ENCODE measurements around the gene FGF1. TPM values are rescaled to one million over a fixed set of nuclear protein-coding genes. Genes with fewer than 3 reads are reported as not detected.

Gene FGF1
- total and polyA plus RNA-seq, 11 donors: 8.7 to 74.7 (median 49.0) TPM

DNA sequence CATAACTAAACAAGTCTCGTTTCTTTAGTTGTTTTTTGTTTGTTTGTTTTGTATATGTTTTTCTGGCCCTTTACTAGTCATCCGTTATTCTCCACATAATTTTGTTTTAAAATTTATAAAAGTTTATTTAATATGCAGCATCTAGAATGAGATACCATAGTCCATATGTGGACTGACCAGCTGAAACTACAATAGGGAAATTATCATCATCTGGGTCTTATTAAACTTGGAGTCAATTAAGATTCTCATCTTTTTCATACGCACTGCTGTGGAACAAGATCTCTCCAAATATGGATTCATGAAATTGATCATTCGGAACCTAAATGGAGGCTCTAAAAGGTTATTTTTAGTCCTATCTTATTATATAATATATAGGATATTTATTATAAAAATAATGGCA, 99.3 kb downstream of the FGF1 start:
- TF ChIP-seq, protein P1, sequence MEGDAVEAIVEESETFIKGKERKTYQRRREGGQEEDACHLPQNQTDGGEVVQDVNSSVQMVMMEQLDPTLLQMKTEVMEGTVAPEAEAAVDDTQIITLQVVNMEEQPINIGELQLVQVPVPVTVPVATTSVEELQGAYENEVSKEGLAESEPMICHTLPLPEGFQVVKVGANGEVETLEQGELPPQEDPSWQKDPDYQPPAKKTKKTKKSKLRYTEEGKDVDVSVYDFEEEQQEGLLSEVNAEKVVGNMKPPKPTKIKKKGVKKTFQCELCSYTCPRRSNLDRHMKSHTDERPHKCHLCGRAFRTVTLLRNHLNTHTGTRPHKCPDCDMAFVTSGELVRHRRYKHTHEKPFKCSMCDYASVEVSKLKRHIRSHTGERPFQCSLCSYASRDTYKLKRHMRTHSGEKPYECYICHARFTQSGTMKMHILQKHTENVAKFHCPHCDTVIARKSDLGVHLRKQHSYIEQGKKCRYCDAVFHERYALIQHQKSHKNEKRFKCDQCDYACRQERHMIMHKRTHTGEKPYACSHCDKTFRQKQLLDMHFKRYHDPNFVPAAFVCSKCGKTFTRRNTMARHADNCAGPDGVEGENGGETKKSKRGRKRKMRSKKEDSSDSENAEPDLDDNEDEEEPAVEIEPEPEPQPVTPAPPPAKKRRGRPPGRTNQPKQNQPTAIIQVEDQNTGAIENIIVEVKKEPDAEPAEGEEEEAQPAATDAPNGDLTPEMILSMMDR (IDR thresholded peaks at IDR 0.05): no peak
- no peak for TF ChIP-seq POLR2A (IDR thresholded peaks at IDR 0.05)
- H3K4me1 ChIP-seq: peaks cover 0 to 6% (median 0%) of the 10 kb centered on the region in 12 donors
- 90 to 94% (median 91%) methylated on average over 4 of the region's 4 CpGs for WGBS, 4 donors
- H3K9me3 ChIP-seq: no peaks in the 10 kb centered on the region
- no peaks in the 10 kb centered on the region for H3K36me3 ChIP-seq
- intact Hi-C loops (cut with DNase I): no loop called here
- no peak overlapping the region for H3K27ac ChIP-seq
- H3K4me3 ChIP-seq: no peak overlapping the region
- H3K27me3 ChIP-seq: no peaks in the 10 kb centered on the region
- DNase-seq (no peak), ATAC-seq (no peak)

DNA sequence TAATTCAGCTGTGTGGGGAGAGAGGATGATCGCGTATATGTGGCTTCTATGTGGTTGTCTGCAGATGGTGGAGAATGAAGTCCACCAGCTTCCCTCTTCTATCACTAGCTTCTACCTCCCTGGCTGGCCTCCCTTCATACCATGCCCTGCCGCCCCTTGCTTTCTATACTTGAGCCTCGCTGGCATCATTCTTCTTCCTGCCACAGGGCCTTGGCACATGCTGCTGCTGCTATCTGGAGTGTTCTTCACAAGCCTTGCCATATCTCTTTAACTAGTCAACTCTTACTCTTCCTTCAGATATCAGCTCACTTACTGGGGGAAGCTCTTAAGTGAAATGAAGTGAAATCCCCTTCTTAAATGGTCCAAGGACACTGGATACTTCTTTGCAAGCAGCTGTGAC, 100.4 kb downstream of the FGF1 start:
- no peak overlapping the region for H3K27ac ChIP-seq
- H3K27me3 ChIP-seq: no peaks in the 10 kb centered on the region
- intact Hi-C loops (cut with DNase I): no loop called here
- TF ChIP-seq, protein P1 (IDR thresholded peaks at IDR 0.05): no peak
- TF ChIP-seq POLR2A (IDR thresholded peaks at IDR 0.05): no peak
- H3K9me3 ChIP-seq: no peaks in the 10 kb centered on the region
- peaks cover 0 to 9% (median 0%) of the 10 kb centered on the region in 12 donors for H3K4me1 ChIP-seq
- no peak overlapping the region for H3K4me3 ChIP-seq
- H3K36me3 ChIP-seq: no peaks in the 10 kb centered on the region
- no peak for ATAC-seq
- 78 to 91% (median 89%) methylated on average over 4 of the region's 4 CpGs for WGBS, 4 donors
- DNase-seq: no peak

GRCh38 chr5:142584891-142585290, 101.0 kb downstream of the FGF1 start:
- Histone ChIP-seq H3K27me3 (no peaks in the 10 kb centered on the region), H3K9me3 (no peaks in the 10 kb centered on the region), H3K36me3 (no peaks in the 10 kb centered on the region), H3K27ac (no peak overlapping the region), H3K4me1 (peaks cover 0 to 14% (median 0%) of the 10 kb centered on the region in 12 donors), H3K4me3 (no peak overlapping the region)
- intact Hi-C loops (cut with DNase I): no loop called here
- WGBS, 4 donors: 50 to 71% (median 64%) methylated on average over 1 of the region's 1 CpG
- TF ChIP-seq POLR2A (IDR thresholded peaks at IDR 0.05): no peak
- TF ChIP-seq, protein P1 (IDR thresholded peaks at IDR 0.05): no peak
- ATAC-seq: no peak
- no peak for DNase-seq

DNA sequence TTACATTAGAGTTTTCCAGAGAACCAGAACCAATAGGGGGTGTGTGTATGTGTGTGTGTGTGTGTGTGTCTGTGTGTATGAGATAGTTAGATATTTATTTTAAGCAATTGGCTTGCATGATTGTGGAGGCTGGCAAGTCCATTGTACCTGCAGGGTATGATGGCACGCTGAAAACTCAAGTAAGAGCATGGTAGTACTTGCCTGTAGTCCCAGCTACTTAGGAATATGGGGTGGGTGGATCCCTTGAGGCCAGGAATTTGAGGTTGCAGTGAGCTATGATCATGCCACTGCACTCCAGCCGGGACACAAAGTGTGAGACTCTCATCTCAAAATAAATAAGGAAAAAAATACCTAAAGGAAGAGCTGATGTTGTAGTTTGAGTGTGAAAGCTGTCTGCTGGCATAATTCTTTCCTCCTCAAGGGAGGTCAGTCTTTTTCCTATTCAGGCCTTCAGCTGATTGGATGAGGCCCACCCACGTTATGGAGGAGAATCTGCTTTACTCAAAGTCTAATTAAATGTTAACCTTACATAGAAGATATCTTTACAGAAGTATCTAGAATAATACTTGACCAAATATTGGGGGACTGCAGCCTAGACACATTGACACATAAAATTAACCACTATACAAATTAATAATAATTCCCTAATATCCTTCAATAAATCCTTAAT, 107.6 kb downstream of the FGF1 start:
- no peaks in the 10 kb centered on the region for H3K27me3 ChIP-seq
- no peak overlapping the region for H3K4me3 ChIP-seq
- ATAC-seq (no peak), DNase-seq (no peak)
- no peaks in the 10 kb centered on the region for H3K36me3 ChIP-seq
- peaks cover 0 to 5% (median 0%) of the 10 kb centered on the region in 12 donors for H3K9me3 ChIP-seq
- no peak for TF ChIP-seq POLR2A (IDR thresholded peaks at IDR 0.05)
- TF ChIP-seq, protein P1 (IDR thresholded peaks at IDR 0.05): no peak
- no peak overlapping the region for H3K27ac ChIP-seq
- peaks cover 0 to 14% (median 0%) of the 10 kb centered on the region in 12 donors for H3K4me1 ChIP-seq
- 91 to 97% (median 93%) methylated on average over 3 of the region's 3 CpGs for WGBS, 4 donors
- intact Hi-C loops (cut with DNase I): no loop called here

Measured in heart left ventricle (tissue), 16 donors.